DOHH2 (cell line): ENCODE measurements around the gene TMEM63B.

Experiments used
- H3F3A ChIP-seq: fragments of 200-600 bp; sonication (generic), shearing (Covaris generic); 2 replicates; pipeline ENCODE4 v1.6.0; 2016; ENCODE audit warnings: antibody characterized with exemption, mild to moderate bottlenecking; ENCODE audit not compliant: control insufficient read depth, insufficient read depth
- H3K27ac ChIP-seq: fragments of 200-600 bp; sonication (generic); 2 replicates; pipeline ENCODE4 v1.5.1; 2014; ENCODE audit warnings: low read depth, mild to moderate bottlenecking, low read length, moderate library complexity
- H3K27me3 ChIP-seq: fragments of 200-600 bp; sonication (generic); 2 replicates; pipeline ENCODE4 v1.6.1; 2014; ENCODE audit warnings: mild to moderate bottlenecking, low read length, mixed read lengths; ENCODE audit not compliant: control insufficient read depth
- H3K36me3 ChIP-seq: fragments of 200-600 bp; sonication (generic); 2 replicates; pipeline ENCODE4 v1.6.1; 2014; ENCODE audit warnings: mild to moderate bottlenecking, low read length, moderate library complexity, mixed read lengths; ENCODE audit not compliant: control insufficient read depth
- H3K4me1 ChIP-seq: fragments of 200-600 bp; sonication (generic); 2 replicates; pipeline ENCODE4 v1.6.1; 2014; ENCODE audit warnings: mild to moderate bottlenecking, low read length, mixed read lengths; ENCODE audit not compliant: control insufficient read depth
- H3K4me2 ChIP-seq: fragments of 200-600 bp; sonication (generic); 2 replicates; pipeline ENCODE4 v1.6.0; 2014; ENCODE audit warnings: mild to moderate bottlenecking, low read length, moderate library complexity
- H3K4me3 ChIP-seq: fragments of 200-600 bp; sonication (generic); 2 replicates; pipeline ENCODE4 v1.5.1; 2014; ENCODE audit warnings: mild to moderate bottlenecking, low read length, mixed read lengths
- H3K79me2 ChIP-seq: fragments of 200-600 bp; sonication (generic); 2 replicates; pipeline ENCODE4 v1.6.1; 2014; ENCODE audit warnings: mild to moderate bottlenecking, low read length, mixed read lengths; ENCODE audit not compliant: control insufficient read depth
- H3K9me2 ChIP-seq: fragments of 200-600 bp; sonication (generic); replicated peaks from 2 replicates; pipeline ENCODE4 v1.6.1; 2014; ENCODE audit warnings: mild to moderate bottlenecking, low read length, mixed read lengths; ENCODE audit not compliant: control insufficient read depth
- H3K9me3 ChIP-seq: fragments of 200-600 bp; sonication (generic); 2 replicates; pipeline ENCODE4 v1.6.1; 2014; ENCODE audit warnings: antibody characterized with exemption, low read length, mixed read lengths; ENCODE audit not compliant: control insufficient read depth, insufficient read depth
- H4K20me1 ChIP-seq: fragments of 200-600 bp; sonication (generic); 2 replicates; pipeline ENCODE4 v1.6.0; 2014; ENCODE audit warnings: low read depth, mild to moderate bottlenecking, antibody characterized with exemption, low read length, moderate library complexity; ENCODE audit not compliant: control insufficient read depth, insufficient read depth
- CTCF ChIP-seq: fragments of 200-600 bp; sonication (generic); IDR thresholded peaks from one replicate; pipeline ENCODE4 v1.5.1; 2014; ENCODE audit warnings: antibody characterized with exemption, mild to moderate bottlenecking, low read depth, low read length; ENCODE audit not compliant: poor library complexity, severe bottlenecking
- EZH2phosphoT487 ChIP-seq: fragments of 200-600 bp; sonication (generic); IDR thresholded peaks from 2 replicates; pipeline ENCODE4 v1.6.1; 2017; ENCODE audit warnings: borderline replicate concordance, mild to moderate bottlenecking, antibody characterized with exemption, low read length, moderate library complexity, mixed read lengths

The TMEM63B gene

DNA sequence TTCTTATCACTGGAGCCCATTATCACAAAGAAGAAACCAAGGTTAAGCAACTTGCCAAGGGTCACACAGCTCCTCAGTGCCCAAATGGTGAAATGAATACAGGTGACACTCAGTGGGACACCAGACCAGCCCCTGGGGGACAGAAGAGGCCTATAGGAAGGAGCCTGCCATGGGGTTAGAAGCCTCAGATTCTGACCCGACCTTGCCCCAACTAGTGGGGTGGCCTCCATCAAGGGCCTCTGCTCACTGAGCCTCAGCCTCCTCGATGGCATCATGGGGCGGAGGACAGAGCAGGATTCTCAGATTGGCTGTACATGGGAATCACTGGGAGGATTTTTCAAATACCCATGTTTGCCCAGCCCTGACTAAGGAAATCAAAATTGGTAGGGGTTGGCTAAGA is 47.7 kb upstream of the TMEM63B start:
- H3K4me3 ChIP-seq = no peak overlapping the region
- H3K4me2 ChIP-seq = peak overlapping the region; percentile 32; the same call in 1 of the 2 replicates
- no peaks in the 10 kb centered on the region for H4K20me1 ChIP-seq
- no peak for TF ChIP-seq CTCF
- no peak for TF ChIP-seq EZH2phosphoT487
- H3F3A ChIP-seq = 0 out of 2 replicates have a peak, but pooled peaks cover 2% of the 10 kb centered on the region
- H3K36me3 ChIP-seq = no peaks in the 10 kb centered on the region
- H3K27ac ChIP-seq = no peak overlapping the region
- H3K9me2 ChIP-seq = no peaks in the 10 kb centered on the region
- no peaks in the 10 kb centered on the region for H3K27me3 ChIP-seq
- H3K79me2 ChIP-seq = no peaks in the 10 kb centered on the region
- H3K9me3 ChIP-seq = no peaks in the 10 kb centered on the region
- H3K4me1 ChIP-seq = peaks cover 70% of the 10 kb centered on the region

GRCh38 chr6:44080561-44081521 is 46.5 kb upstream of the TMEM63B start:
- H3K36me3 ChIP-seq = no peaks in the 10 kb centered on the region
- peak overlapping the region; percentile 39 for H3K4me2 ChIP-seq
- TF ChIP-seq CTCF (no peak), EZH2phosphoT487 (no peak)
- H3K4me3 ChIP-seq = no peak overlapping the region
- no peak overlapping the region for H3K27ac ChIP-seq
- no peaks in the 10 kb centered on the region for H3K9me2 ChIP-seq
- H3K9me3 ChIP-seq = no peaks in the 10 kb centered on the region
- 0 out of 2 replicates have a peak, but pooled peaks cover 2% of the 10 kb centered on the region for H3F3A ChIP-seq
- H4K20me1 ChIP-seq = no peaks in the 10 kb centered on the region
- no peaks in the 10 kb centered on the region for H3K27me3 ChIP-seq
- H3K4me1 ChIP-seq = peaks cover 58% of the 10 kb centered on the region
- H3K79me2 ChIP-seq = no peaks in the 10 kb centered on the region

DNA sequence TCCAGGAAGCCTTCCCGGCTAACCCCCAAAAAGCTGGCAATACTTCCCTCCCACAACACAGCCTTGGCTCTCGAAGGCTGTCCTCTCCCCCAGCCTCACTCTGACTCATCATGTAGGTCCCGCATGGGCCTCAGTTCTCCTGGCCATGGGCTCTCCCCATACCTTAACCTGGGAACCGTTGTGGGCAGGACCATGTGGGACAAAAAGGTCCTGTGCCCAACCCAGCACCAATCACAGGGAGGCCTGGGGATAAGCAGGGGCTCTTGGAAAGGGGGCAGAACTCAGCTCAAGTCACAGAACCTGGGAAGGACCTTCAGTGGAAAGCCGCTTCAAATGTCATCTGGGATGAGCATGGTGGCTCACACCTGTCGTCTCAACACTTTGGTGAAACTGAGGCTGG is 45.6 kb upstream of the TMEM63B start:
- no peaks in the 10 kb centered on the region for H3K79me2 ChIP-seq
- no peak overlapping the region for H3K4me3 ChIP-seq
- no peaks in the 10 kb centered on the region for H3K36me3 ChIP-seq
- H4K20me1 ChIP-seq = no peaks in the 10 kb centered on the region
- no peak for TF ChIP-seq EZH2phosphoT487
- no peak for TF ChIP-seq CTCF
- no peak overlapping the region for H3K4me2 ChIP-seq
- no peaks in the 10 kb centered on the region for H3K9me2 ChIP-seq
- 0 out of 2 replicates have a peak, but pooled peaks cover 2% of the 10 kb centered on the region for H3F3A ChIP-seq
- no peak overlapping the region for H3K27ac ChIP-seq
- no peaks in the 10 kb centered on the region for H3K27me3 ChIP-seq
- no peaks in the 10 kb centered on the region for H3K9me3 ChIP-seq
- H3K4me1 ChIP-seq = peaks cover 49% of the 10 kb centered on the region
